ENCODE data around the gene APOO. TPM values are rescaled to one million over a fixed set of nuclear protein-coding genes. Genes with fewer than 3 reads are reported as not detected.

The APOO gene
- total and polyA plus RNA-seq, 2 of the 4 experiments (the other 2 are of a cell fraction): 9.0 to 14.2 TPM

GRCh38 chrX:23832721-23833120, 75.0 kb downstream of the APOO start:
- H3K18ac ChIP-seq (ENCODE audit: low read depth, low read length): no peak overlapping the region
- no peak overlapping the region for H3K4me2 ChIP-seq (ENCODE audit: low read depth, low read length)
- no peak overlapping the region for H2BK15ac ChIP-seq (ENCODE audit: low read depth, low read length)
- H4K5ac ChIP-seq (ENCODE audit: low read depth, low read length): no peak overlapping the region
- H2BK20ac ChIP-seq (ENCODE audit: low read depth, low read length): no peak overlapping the region
- H3K4me3 ChIP-seq (ENCODE audit: insufficient read depth, low read depth, low read length): no peak overlapping the region
- no peak overlapping the region for H2AFZ ChIP-seq (replicated peaks; ENCODE audit: low read length, poor library complexity)
- in situ Hi-C loops (cut with MboI; ENCODE audit: low sequenced_read_pairs) (no loop called here), intact Hi-C loops (cut with micrococcal nuclease) (no loop called here), dilution Hi-C loops (cut with HindIII; ENCODE audit: low sequenced_read_pairs, unreplicated experiment) (no loop called here)
- H3K27ac ChIP-seq (ENCODE audit: insufficient read depth, low read length): no peak overlapping the region
- H3K36me3 ChIP-seq (ENCODE audit: control insufficient read depth, insufficient read depth, low read length): no peaks in the 10 kb centered on the region
- H3K4me1 ChIP-seq (ENCODE audit: control insufficient read depth, insufficient read depth, low read length): no peaks in the 10 kb centered on the region
- no peak overlapping the region for H2AK9ac ChIP-seq (replicated peaks; ENCODE audit: low read depth, low read length, poor library complexity)
- H3K79me1 ChIP-seq (ENCODE audit: low read depth in 1 of 2, low read length in 2 of 2): no peaks in the 10 kb centered on the region
- POLR2A ChIA-PET (ENCODE audit: unreplicated experiment): no interaction called here
- H3K4ac ChIP-seq (ENCODE audit: low read depth, low read length): no peak overlapping the region
- H2BK5ac ChIP-seq (ENCODE audit: low read depth, low read length, poor library complexity, severe bottlenecking): no peak overlapping the region
- DNase-seq (no peak), ATAC-seq (ENCODE audit: low read depth) (no peak)
- no peak overlapping the region for H3K9ac ChIP-seq (ENCODE audit: low read depth, low read length)
- H3K9me3 ChIP-seq (ENCODE audit: control insufficient read depth, insufficient read depth, low read length): no peaks in the 10 kb centered on the region
- CTCF ChIA-PET: no interaction called here
- no peak overlapping the region for H3K56ac ChIP-seq (ENCODE audit: extremely low read depth, insufficient read depth, low read length)
- no peak overlapping the region for H3K14ac ChIP-seq (replicated peaks; ENCODE audit: low read depth, low read length)
- H3K27me3 ChIP-seq (ENCODE audit: control insufficient read depth, insufficient read depth, low read length): no peaks in the 10 kb centered on the region; the same call in 1 of the 2 replicates
- WGBS, 2 experiments (ENCODE audit: extremely low coverage in 2 of 2, insufficient read length in 1 of 2): 100% methylated on average over 1 of the region's 1 CpG; no CpG with 5 or more reads in 1 of the 2 experiments
- no TSS peak for BruUV-seq (replicated peaks)
- no peak overlapping the region for H4K91ac ChIP-seq (ENCODE audit: insufficient read depth, low read depth, low read length)
- no peak overlapping the region for H2BK120ac ChIP-seq (ENCODE audit: low read depth, low read length)
- no peak overlapping the region for H3K23ac ChIP-seq (ENCODE audit: low read depth, low read length)
- no peak overlapping the region for H2AK5ac ChIP-seq (ENCODE audit: low read depth, low read length)
- H4K8ac ChIP-seq (ENCODE audit: low read depth in 2 of 2, low read length in 2 of 2): no peak overlapping the region
- no peaks in the 10 kb centered on the region for H3K9me1 ChIP-seq (ENCODE audit: insufficient read depth, low read length)
- no peaks in the 10 kb centered on the region for H4K20me1 ChIP-seq (ENCODE audit: insufficient read depth, low read length)
- no peak for TF ChIP-seq CHD1 (IDR thresholded peaks at IDR 0.05; ENCODE audit: low read depth, low read length)
- no peak for TF ChIP-seq USF2 (IDR thresholded peaks at IDR 0.05; ENCODE audit: low read depth, low read length)
- TF ChIP-seq POLR2A (IDR thresholded peaks at IDR 0.05; ENCODE audit: low read depth, low read length): no peak
- no peak for TF ChIP-seq ELK1 (IDR thresholded peaks at IDR 0.05; ENCODE audit: borderline replicate concordance, low read depth, low read length)
- TF ChIP-seq MAFK (IDR thresholded peaks at IDR 0.05; ENCODE audit: low read depth, low read length): no peak
- no peak for TF ChIP-seq FOS (IDR thresholded peaks at IDR 0.05; ENCODE audit: low read depth, low read length)
- TF ChIP-seq RCOR1 (IDR thresholded peaks at IDR 0.05; ENCODE audit: insufficient replicate concordance, low read length): no peak
- no peak for TF ChIP-seq RAD21 (IDR thresholded peaks at IDR 0.05; ENCODE audit: low read length)
- TF ChIP-seq NFE2L2 (IDR thresholded peaks at IDR 0.05; ENCODE audit: low read depth, low read length): no peak
